DND-41 (cell line): ENCODE results near the gene CCNY.

Experiments used
- CTCF ChIP-seq: IDR thresholded peaks from 2 replicates; pipeline ENCODE4 v1.5.1; 2012; ENCODE audit warnings: borderline replicate concordance, low read length, moderate library complexity, mild to moderate bottlenecking; ENCODE audit not compliant: poor library complexity, severe bottlenecking; ENCODE audit errors: extremely low read depth
- EZH2 ChIP-seq: IDR thresholded peaks from 3 replicates; pipeline ENCODE4 v1.6.1; 2012; ENCODE audit warnings: borderline replicate concordance, low read depth, mild to moderate bottlenecking, moderate library complexity, low read length, inconsistent platforms; ENCODE audit not compliant: severe bottlenecking

GRCh38 chr10:35371731-35372130 lies 35.4 kb downstream of the CCNY start:
- TF ChIP-seq CTCF (no peak), EZH2 (no peak)
